ENCODE results near the gene TMC4. TPM values are rescaled to one million over a fixed set of nuclear protein-coding genes. Genes with fewer than 3 reads are reported as not detected.

TMC4 gene
- total RNA-seq, 4 donors from 2014 or later, result 91.5 to 386 (median 180) TPM

- Histone ChIP-seq H3K4me1 (peaks cover 18 to 29% (median 25%) of the 10 kb centered on the region in 4 donors), H3K27me3 (no peaks in the 10 kb centered on the region), H3K4me3 (no peak overlapping the region), H3K9me3 (no peaks in the 10 kb centered on the region), H3K27ac (no peak overlapping the region), H3K36me3 (peaks cover 0 to 62% (median 28%) of the 10 kb centered on the region in 4 donors)
- in situ Hi-C loops (cut with MboI; ENCODE audit: low pct_ligation_motif_present in 1 of 4, low pct_unique_long_range_greater_than_20kb in 1 of 4, low sequenced_read_pairs in 3 of 4) (no loop called here), intact Hi-C loops (cut with DNase I; ENCODE audit: low total_unique reads) (no loop called here)
- 60 to 85% methylated on average over 3 to 11 of the region's 11 CpGs for WGBS, 2 donors (ENCODE audit: low coverage in 1 of 2)
- TF ChIP-seq EP300 (IDR thresholded peaks at IDR 0.05; ENCODE audit: low read depth) (no peak), POLR2A (IDR thresholded peaks at IDR 0.05) (no peak), POLR2AphosphoS5 (IDR thresholded peaks at IDR 0.05) (no peak), CTCF (IDR thresholded peaks at IDR 0.05) (no peak)
- no peak for DNase-seq
These were observed 16.5 kb downstream of the TMC4 start for GRCh38 chr19:54156490-54156889.

GRCh38 chr19:54155694-54156093, 17.3 kb downstream of the TMC4 start:
- intact Hi-C loops (cut with DNase I; ENCODE audit: low total_unique reads) (no loop called here), in situ Hi-C loops (cut with MboI; ENCODE audit: low pct_ligation_motif_present in 1 of 4, low pct_unique_long_range_greater_than_20kb in 1 of 4, low sequenced_read_pairs in 3 of 4) (no loop called here)
- no peak overlapping the region for H3K4me3 ChIP-seq
- H3K27me3 ChIP-seq, result no peaks in the 10 kb centered on the region
- peaks cover 14 to 21% (median 17%) of the 10 kb centered on the region in 4 donors for H3K4me1 ChIP-seq
- H3K36me3 ChIP-seq, result peaks cover 0 to 66% (median 28%) of the 10 kb centered on the region in 4 donors
- DNase-seq, result no peak
- TF ChIP-seq EP300 (IDR thresholded peaks at IDR 0.05; ENCODE audit: low read depth) (no peak), CTCF (IDR thresholded peaks at IDR 0.05) (no peak), POLR2AphosphoS5 (IDR thresholded peaks at IDR 0.05) (no peak), POLR2A (IDR thresholded peaks at IDR 0.05) (no peak)
- H3K9me3 ChIP-seq, result no peaks in the 10 kb centered on the region
- no peak overlapping the region for H3K27ac ChIP-seq
- 82% methylated on average over 19 of the region's 19 CpGs; no CpG with 5 or more reads in 1 of the 2 donors for WGBS, 2 donors (ENCODE audit: low coverage in 1 of 2)

- Histone ChIP-seq H3K4me3 (no peak overlapping the region), H3K4me1 (peaks cover 8 to 14% (median 10%) of the 10 kb centered on the region in 4 donors), H3K27me3 (no peaks in the 10 kb centered on the region), H3K27ac (no peak overlapping the region), H3K9me3 (no peaks in the 10 kb centered on the region), H3K36me3 (peaks cover 0 to 71% (median 31%) of the 10 kb centered on the region in 4 donors)
- no peak for DNase-seq
- TF ChIP-seq POLR2A (IDR thresholded peaks at IDR 0.05), result no peak
- no peak for TF ChIP-seq EP300 (IDR thresholded peaks at IDR 0.05; ENCODE audit: low read depth)
- no peak for TF ChIP-seq CTCF (IDR thresholded peaks at IDR 0.05)
- no peak for TF ChIP-seq POLR2AphosphoS5 (IDR thresholded peaks at IDR 0.05)
- 68 to 92% methylated on average over 1 to 18 of the region's 18 CpGs for WGBS, 2 donors (ENCODE audit: low coverage in 1 of 2)
- intact Hi-C loops (cut with DNase I; ENCODE audit: low total_unique reads), result no loop called here
- in situ Hi-C loops (cut with MboI; ENCODE audit: low pct_ligation_motif_present in 1 of 4, low pct_unique_long_range_greater_than_20kb in 1 of 4, low sequenced_read_pairs in 3 of 4), result no loop called here
These were observed 18.2 kb downstream of the TMC4 start for GRCh38 chr19:54154603-54155345.

- no peak overlapping the region for H3K27ac ChIP-seq
- WGBS, 2 donors (ENCODE audit: low coverage in 1 of 2), result 87% methylated on average over 9 of the region's 10 CpGs; no CpG with 5 or more reads in 1 of the 2 donors
- intact Hi-C loops (cut with DNase I; ENCODE audit: low total_unique reads), result no loop called here
These were observed 19.1 kb downstream of the TMC4 start for GRCh38 chr19:54153731-54154326.

More at GRCh38 chr19:54153731-54154326, 19.1 kb downstream of the TMC4 start:
- Histone ChIP-seq H3K9me3 (no peaks in the 10 kb centered on the region), H3K27me3 (no peaks in the 10 kb centered on the region), H3K4me3 (no peak overlapping the region), H3K36me3 (peaks cover 0 to 76% (median 35%) of the 10 kb centered on the region in 4 donors), H3K4me1 (peaks cover 7 to 12% (median 9%) of the 10 kb centered on the region in 4 donors)
- in situ Hi-C loops (cut with MboI; ENCODE audit: low pct_ligation_motif_present in 1 of 4, low pct_unique_long_range_greater_than_20kb in 1 of 4, low sequenced_read_pairs in 3 of 4), result no loop called here
- peak; percentile 7 for DNase-seq
- no peak for TF ChIP-seq POLR2AphosphoS5 (IDR thresholded peaks at IDR 0.05)
- TF ChIP-seq POLR2A (IDR thresholded peaks at IDR 0.05), result no peak
- no peak for TF ChIP-seq EP300 (IDR thresholded peaks at IDR 0.05; ENCODE audit: low read depth)
- TF ChIP-seq CTCF (IDR thresholded peaks at IDR 0.05), result no peak
